ENCODE data around the gene RARG.

DNA sequence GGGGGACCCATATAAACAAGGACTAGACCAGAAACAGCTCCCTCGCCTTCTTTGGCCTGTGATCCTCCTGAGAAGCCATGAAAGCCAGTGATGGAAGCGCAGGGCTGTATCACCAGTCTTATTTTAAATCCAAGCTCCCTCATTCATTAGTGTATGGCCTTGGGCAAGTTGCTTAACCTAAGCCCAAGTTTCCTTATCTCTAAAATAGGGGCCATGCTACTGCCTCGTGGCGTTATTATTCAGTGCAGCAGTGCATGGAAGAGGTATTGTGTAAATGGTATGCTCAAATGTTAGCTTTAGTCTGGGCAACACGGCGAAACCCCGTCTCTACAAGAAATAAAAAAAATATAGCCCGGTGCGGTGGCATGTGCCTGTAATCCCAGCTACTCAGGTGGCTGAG, 46.0 kb upstream of the RARG start:
- no peak for TF ChIP-seq POLR2A (IDR thresholded peaks at IDR 0.05)
- TF ChIP-seq, protein P1, sequence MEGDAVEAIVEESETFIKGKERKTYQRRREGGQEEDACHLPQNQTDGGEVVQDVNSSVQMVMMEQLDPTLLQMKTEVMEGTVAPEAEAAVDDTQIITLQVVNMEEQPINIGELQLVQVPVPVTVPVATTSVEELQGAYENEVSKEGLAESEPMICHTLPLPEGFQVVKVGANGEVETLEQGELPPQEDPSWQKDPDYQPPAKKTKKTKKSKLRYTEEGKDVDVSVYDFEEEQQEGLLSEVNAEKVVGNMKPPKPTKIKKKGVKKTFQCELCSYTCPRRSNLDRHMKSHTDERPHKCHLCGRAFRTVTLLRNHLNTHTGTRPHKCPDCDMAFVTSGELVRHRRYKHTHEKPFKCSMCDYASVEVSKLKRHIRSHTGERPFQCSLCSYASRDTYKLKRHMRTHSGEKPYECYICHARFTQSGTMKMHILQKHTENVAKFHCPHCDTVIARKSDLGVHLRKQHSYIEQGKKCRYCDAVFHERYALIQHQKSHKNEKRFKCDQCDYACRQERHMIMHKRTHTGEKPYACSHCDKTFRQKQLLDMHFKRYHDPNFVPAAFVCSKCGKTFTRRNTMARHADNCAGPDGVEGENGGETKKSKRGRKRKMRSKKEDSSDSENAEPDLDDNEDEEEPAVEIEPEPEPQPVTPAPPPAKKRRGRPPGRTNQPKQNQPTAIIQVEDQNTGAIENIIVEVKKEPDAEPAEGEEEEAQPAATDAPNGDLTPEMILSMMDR (IDR thresholded peaks at IDR 0.05) = no peak

All from heart left ventricle (tissue), 13 donors.